CD4-positive, alpha-beta memory T cell (primary cell): ENCODE measurements around the gene TOB1. TPM values are rescaled to one million over a fixed set of nuclear protein-coding genes. Genes with fewer than 3 reads are reported as not detected.

Source experiments
- CTCF ChIA-PET: fragments of 350-600 bp; sonication (Branson Sonifier 250); formaldehyde crosslinking; loops from one replicate; lab custom pipeline; 2021; ENCODE audit warnings: inconsistent platforms; ENCODE audit not compliant: partially characterized antibody; lab: Charles Lee
- POLR2A ChIA-PET: fragments of 350-600 bp; sonication (Branson Sonifier 250); formaldehyde crosslinking; loops from one replicate; lab custom pipeline; 2021; ENCODE audit not compliant: partially characterized antibody; lab: Charles Lee
- DNase-seq, 5 donors: peaks; one replicate each; pipeline versions ENCODE4 v3.0.0 to v3.0.0-alpha.2; 2020 to 2022; ENCODE audit warnings: mixed read lengths in 1 of 5
- H3K27ac ChIP-seq: one replicate; pipeline ENCODE4 v1.7.0; 2013; ENCODE audit warnings: low read depth, low read length
- H3K27me3 ChIP-seq: 2 replicates; pipeline ENCODE4 v1.7.0; 2013; ENCODE audit warnings: mild to moderate bottlenecking, low read length, moderate library complexity; ENCODE audit not compliant: insufficient read depth
- H3K36me3 ChIP-seq: 2 replicates; pipeline ENCODE4 v1.7.0; 2013; ENCODE audit warnings: mild to moderate bottlenecking, low read length, moderate library complexity; ENCODE audit not compliant: insufficient read depth
- H3K4me1 ChIP-seq: 2 replicates; pipeline ENCODE4 v1.7.0; 2013; ENCODE audit warnings: mild to moderate bottlenecking, low read length, moderate library complexity; ENCODE audit not compliant: insufficient read depth
- H3K4me3 ChIP-seq, 2 donors: one replicate each; pipeline ENCODE4 v1.7.0; 2013; ENCODE audit warnings: low read length in 2 of 2, mild to moderate bottlenecking in 1 of 2
- H3K9me3 ChIP-seq, 2 donors: one replicate each; pipeline ENCODE4 v1.7.0; 2013; ENCODE audit warnings: low read length in 2 of 2, control low read depth in 1 of 2; ENCODE audit not compliant: control insufficient read depth in 1 of 2
- H3K27ac Mint-ChIP-seq, 7 donors: one replicate each; pipeline ENCODE4 v1.8.0; 2020 to 2021; ENCODE audit warnings: mixed read lengths in 7 of 7, mild to moderate bottlenecking in 6 of 7, inconsistent platforms in 3 of 7, moderate library complexity in 3 of 7
- H3K27me3 Mint-ChIP-seq, 2 donors: one replicate each; pipeline ENCODE4 v1.8.0; 2020 to 2021; ENCODE audit warnings: mixed read lengths in 2 of 2
- H3K36me3 Mint-ChIP-seq, 2 donors: one replicate each; pipeline ENCODE4 v1.8.0; 2020 to 2021; ENCODE audit warnings: mixed read lengths in 2 of 2, inconsistent platforms in 1 of 2, mild to moderate bottlenecking in 1 of 2
- H3K4me1 Mint-ChIP-seq, 4 donors: one replicate each; pipeline ENCODE4 v1.8.0; 2020 to 2021; ENCODE audit warnings: mixed read lengths in 4 of 4, mild to moderate bottlenecking in 1 of 4
- H3K4me3 Mint-ChIP-seq, 8 donors: one replicate each; pipeline ENCODE4 v1.8.0; 2020 to 2021; ENCODE audit warnings: mixed read lengths in 8 of 8, mild to moderate bottlenecking in 7 of 8, moderate library complexity in 6 of 8, inconsistent platforms in 3 of 8
- H3K9me3 Mint-ChIP-seq, 8 donors: one replicate each; pipeline ENCODE4 v1.8.0; 2020 to 2021; ENCODE audit warnings: mixed read lengths in 8 of 8, mild to moderate bottlenecking in 5 of 8, inconsistent platforms in 3 of 8, moderate library complexity in 1 of 8
- intact Hi-C: fragments of 100-400 bp; cut with micrococcal nuclease; formaldehyde crosslinking; loops from one replicate; pipeline ENCODE4 v1.15.1; 2023
- polyA plus RNA-seq, 2 donors: library from polyadenylated mRNA; unstranded; fragments of 300-500 nt; fragmentation: Illumina TruSeq; gene quantifications; one replicate each; pipeline ENCODE4 v1.2.3, GENCODE V29; 2021
- total RNA-seq, 2 experiments: library from RNA; stranded (reverse); gene quantifications; one replicate each; pipeline ENCODE4 v1.2.3, GENCODE V29; 2021

The TOB1 gene
- total RNA-seq (100 to 1,000 TPM in 1 of 2 experiments, 10 to 100 TPM in 1; 93.7 to 104 TPM), polyA plus RNA-seq (100 to 1,000 TPM in 1 of 2 donors, 10 to 100 TPM in 1; 74.3 to 102 TPM)

DNA sequence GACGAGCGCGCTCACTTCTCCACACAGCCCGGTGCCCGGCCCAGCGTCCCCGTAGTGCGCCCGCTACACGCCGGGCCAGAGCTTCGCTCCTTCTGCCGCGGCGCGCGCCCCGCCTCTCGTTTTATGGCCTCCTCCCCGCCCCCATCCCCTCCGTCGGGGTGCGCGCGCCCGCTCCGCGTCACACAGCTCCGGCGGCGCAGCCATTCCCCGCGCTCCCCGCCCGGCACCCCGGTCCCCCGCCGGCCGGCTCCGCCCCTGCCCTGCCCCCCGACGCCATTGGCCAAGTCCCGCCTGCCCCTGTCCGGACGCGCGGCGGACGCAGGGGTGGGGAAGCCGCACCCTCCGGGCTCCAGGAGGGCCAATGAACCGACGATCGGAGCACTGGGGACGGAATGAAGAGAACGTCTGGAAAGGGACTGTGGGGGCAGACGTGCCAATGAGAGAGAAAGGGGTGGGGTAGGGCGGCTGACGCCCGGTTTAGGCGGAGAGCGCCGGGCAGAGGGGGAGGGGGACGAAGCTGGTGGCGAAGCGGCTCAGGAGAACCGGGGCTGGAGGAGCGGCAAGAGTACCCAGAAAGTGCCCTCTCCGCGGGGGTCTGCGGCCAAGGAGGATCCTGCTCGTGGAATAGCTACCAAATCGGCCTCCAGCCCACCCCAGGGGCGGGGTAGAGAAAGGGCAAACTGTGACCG, at the start of gene TOB1:
Gene TOB1, minus strand, starts transcription at position 94 of the 689 bp plus-strand sequence. CDS start 2,337 bp downstream, outside the sequence.
- intact Hi-C loops = loop anchor here (2.0 to 5.0 kb wide), 4 partner anchors 20 to 394 kb away; partner anchors contain the start of genes MBTD1, NME1, SPAG9 and UTP18
- Mint-ChIP-seq H3K4me3 (peak within 1 kb of the TSS; percentile 97 to 100 (median 98)), H3K27me3 (no peaks in the 10 kb centered on the region), H3K4me1 (peaks cover 39 to 73% (median 52%) of the 10 kb centered on the region in 4 donors), H3K36me3 (peaks cover 21 to 39% of the 10 kb centered on the region in 2 donors), H3K27ac (peak within 1 kb of the TSS; percentile 96 to 100 (median 99)), H3K9me3 (peaks cover 0 to 2% (median 0%) of the 10 kb centered on the region in 8 donors)
- H3K36me3 ChIP-seq = peaks cover 12% of the 10 kb centered on the region
- POLR2A ChIA-PET = interaction anchor here (0.7 to 13.4 kb wide), 33 partner anchors 8 to 811 kb away, joined by 3 to 688 read pairs (median 7); partner anchors contain the start of genes ANKRD40, CACNA1G, ITGA3 and LRRC59
- peak; percentile 94 to 97 (median 95) for DNase-seq
- CTCF ChIA-PET = interaction anchor here (0.8 to 9.4 kb wide), 12 partner anchors 15 to 88 kb away, joined by 3 to 102 read pairs (median 8); no protein-coding TSS in a partner anchor
- H3K4me1 ChIP-seq = peaks cover 67% of the 10 kb centered on the region
- peak within 1 kb of the TSS; percentile 87 to 92 for H3K4me3 ChIP-seq
- H3K27ac ChIP-seq = peak within 1 kb of the TSS; percentile 97
- H3K9me3 ChIP-seq = no peaks in the 10 kb centered on the region
- H3K27me3 ChIP-seq = no peaks in the 10 kb centered on the region

DNA sequence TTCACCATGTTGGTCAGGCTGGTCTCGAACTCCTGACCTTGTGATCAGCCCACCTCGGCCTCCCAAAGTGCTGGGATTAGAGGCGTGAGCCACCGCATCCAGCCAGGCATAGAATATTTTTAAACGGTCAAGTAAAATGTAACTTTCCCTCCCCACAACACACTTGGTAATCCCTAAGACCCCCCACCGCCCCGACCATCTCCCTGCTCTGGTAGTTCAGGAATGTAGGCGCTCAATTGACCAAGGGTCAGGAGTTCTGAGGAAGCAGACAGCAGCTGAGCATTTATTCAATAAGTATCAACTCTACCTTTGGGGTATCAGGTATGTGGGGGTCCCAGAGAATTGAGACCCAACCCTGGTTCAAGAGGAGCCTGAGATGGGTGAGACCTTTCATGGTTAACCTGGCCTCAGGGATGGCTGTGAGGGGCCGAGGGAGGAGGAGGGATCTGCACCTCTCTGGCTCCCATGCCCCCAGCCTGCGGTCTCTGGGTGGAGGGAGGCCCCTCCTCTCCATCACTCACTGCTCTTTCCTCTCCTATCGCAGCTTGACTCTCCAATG, 48.4 kb upstream of the TOB1 start:
- Mint-ChIP-seq H3K36me3 (no peaks in the 10 kb centered on the region), H3K9me3 (no peaks in the 10 kb centered on the region), H3K4me1 (peaks cover 31 to 77% (median 53%) of the 10 kb centered on the region in 4 donors), H3K27me3 (no peaks in the 10 kb centered on the region), H3K4me3 (no peak overlapping the region), H3K27ac (peak overlapping the region in 5 of 7 donors; percentile 4 to 56 (median 47))
- H3K27ac ChIP-seq = no peak overlapping the region
- H3K27me3 ChIP-seq = no peaks in the 10 kb centered on the region
- intact Hi-C loops = no loop called here
- no peak overlapping the region for H3K4me3 ChIP-seq
- H3K9me3 ChIP-seq = no peaks in the 10 kb centered on the region
- H3K36me3 ChIP-seq = no peaks in the 10 kb centered on the region
- POLR2A ChIA-PET = interaction anchor here (1.2 to 33.8 kb wide), 2 partner anchors 16 to 52 kb away, joined by 4 to 688 read pairs; partner anchors contain the start of gene TOB1
- DNase-seq = no peak
- peaks cover 70% of the 10 kb centered on the region for H3K4me1 ChIP-seq
- CTCF ChIA-PET = interaction anchor here (1.3 kb wide), 1 partner anchor 42 kb away, joined by 3 read pairs; no protein-coding TSS in a partner anchor

DNA sequence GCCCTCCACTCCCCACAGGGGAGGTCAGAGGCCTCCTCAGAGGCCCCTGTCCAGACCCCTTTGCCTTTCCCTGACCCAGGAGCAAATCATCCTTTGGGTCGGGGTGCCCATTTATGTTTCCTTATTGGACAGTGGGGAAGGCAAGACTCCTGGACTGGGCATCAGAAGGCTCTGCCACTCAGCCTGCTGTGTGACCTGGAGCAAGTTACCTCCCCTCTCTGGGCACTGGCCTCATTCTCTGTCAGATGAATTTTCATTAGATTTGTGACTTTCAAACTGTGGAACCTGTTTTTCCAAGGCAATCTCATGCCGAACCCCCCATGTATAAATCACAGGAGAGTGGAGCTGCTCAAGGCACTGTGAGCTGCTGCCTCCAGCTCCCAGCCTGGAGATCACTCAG, 47.0 kb upstream of the TOB1 start:
- H3K9me3 Mint-ChIP-seq = no peaks in the 10 kb centered on the region
- POLR2A ChIA-PET = interaction anchor here (1.2 to 33.8 kb wide), 2 partner anchors 18 to 51 kb away, joined by 4 to 688 read pairs; partner anchors contain the start of gene TOB1

DNA sequence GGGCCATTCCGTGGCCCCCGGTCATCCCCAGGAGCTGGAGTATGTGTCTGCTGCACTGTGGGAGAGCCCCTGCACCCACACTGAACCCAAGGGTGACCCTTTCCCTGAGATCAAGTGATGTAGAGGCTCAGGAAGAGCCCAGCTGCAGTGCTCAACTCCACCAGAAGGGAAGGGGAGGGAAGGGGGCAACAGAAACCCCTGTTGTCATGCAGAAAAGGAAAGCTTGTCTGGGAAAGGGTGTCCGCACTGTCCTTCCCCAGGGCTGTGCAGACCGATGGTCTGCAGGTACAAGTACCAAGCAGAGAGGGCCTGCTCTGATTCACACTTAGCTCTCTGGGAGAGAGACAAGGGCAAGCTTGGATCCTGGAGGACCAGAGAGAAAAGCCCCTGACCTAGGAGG, 45.7 kb upstream of the TOB1 start:
- intact Hi-C loops = loop anchor here (2.0 kb wide), 1 partner anchor 19 kb away; no protein-coding TSS in a partner anchor
- Histone ChIP-seq H3K27me3 (no peaks in the 10 kb centered on the region), H3K27ac (peak overlapping the region; percentile 14), H3K9me3 (no peaks in the 10 kb centered on the region), H3K36me3 (no peaks in the 10 kb centered on the region), H3K4me3 (no peak overlapping the region), H3K4me1 (peaks cover 66% of the 10 kb centered on the region)
- Mint-ChIP-seq H3K27me3 (no peaks in the 10 kb centered on the region), H3K27ac (peak overlapping the region in 5 of 7 donors; percentile 78 to 99 (median 97)), H3K9me3 (no peaks in the 10 kb centered on the region), H3K4me3 (no peak overlapping the region), H3K36me3 (no peaks in the 10 kb centered on the region), H3K4me1 (peaks cover 38 to 81% (median 55%) of the 10 kb centered on the region in 4 donors)
- CTCF ChIA-PET = interaction anchor here (1.6 to 2.4 kb wide), 5 partner anchors 32 to 60 kb away, joined by 6 to 13 read pairs (median 8); partner anchors contain the start of gene TOB1
- POLR2A ChIA-PET = interaction anchor here (0.6 to 33.8 kb wide), 7 partner anchors 9 to 60 kb away, joined by 3 to 688 read pairs (median 4); partner anchors contain the start of gene TOB1
- DNase-seq = no peak

More for the DNA sequence above, 47.0 kb upstream of the TOB1 start:
- intact Hi-C loops = no loop called here
- Mint-ChIP-seq H3K4me3 (no peak overlapping the region), H3K27ac (peak overlapping the region in 6 of 7 donors; percentile 37 to 86 (median 60)), H3K4me1 (peaks cover 32 to 77% (median 53%) of the 10 kb centered on the region in 4 donors), H3K36me3 (no peaks in the 10 kb centered on the region), H3K27me3 (no peaks in the 10 kb centered on the region)
- H3K4me1 ChIP-seq = peaks cover 70% of the 10 kb centered on the region
- H3K9me3 ChIP-seq = no peaks in the 10 kb centered on the region
- no peaks in the 10 kb centered on the region for H3K27me3 ChIP-seq
- no peak for DNase-seq
- CTCF ChIA-PET = interaction anchor here (1.8 to 2.4 kb wide), 2 partner anchors 49 to 61 kb away, joined by 6 to 12 read pairs; no protein-coding TSS in a partner anchor
- H3K27ac ChIP-seq = no peak overlapping the region
- H3K36me3 ChIP-seq = no peaks in the 10 kb centered on the region
- H3K4me3 ChIP-seq = no peak overlapping the region

GRCh38 chr17:50911450-50911849, 45.3 kb upstream of the TOB1 start:
- H3K4me3 Mint-ChIP-seq = peak overlapping the region in 1 of 8 donors; percentile 22
- Histone ChIP-seq H3K36me3 (no peaks in the 10 kb centered on the region), H3K4me3 (no peak overlapping the region), H3K27ac (peak overlapping the region; percentile 84), H3K9me3 (no peaks in the 10 kb centered on the region), H3K27me3 (no peaks in the 10 kb centered on the region), H3K4me1 (peaks cover 64% of the 10 kb centered on the region)
- intact Hi-C loops = loop anchor here (2.0 kb wide), 1 partner anchor 19 kb away; no protein-coding TSS in a partner anchor
- no peaks in the 10 kb centered on the region for H3K36me3 Mint-ChIP-seq
- ChIA-PET POLR2A (interaction anchor here (0.9 to 33.8 kb wide), 7 partner anchors 9 to 59 kb away, joined by 3 to 688 read pairs (median 4); partner anchors contain the start of gene TOB1), CTCF (interaction anchor here (1.6 to 2.4 kb wide), 5 partner anchors 33 to 59 kb away, joined by 6 to 13 read pairs (median 8); partner anchors contain the start of gene TOB1)
- no peak for DNase-seq
- H3K4me1 Mint-ChIP-seq = peaks cover 38 to 77% (median 52%) of the 10 kb centered on the region in 4 donors
- H3K9me3 Mint-ChIP-seq = no peaks in the 10 kb centered on the region
- no peaks in the 10 kb centered on the region for H3K27me3 Mint-ChIP-seq
- peak overlapping the region; percentile 96 to 99 (median 99) for H3K27ac Mint-ChIP-seq

DNA sequence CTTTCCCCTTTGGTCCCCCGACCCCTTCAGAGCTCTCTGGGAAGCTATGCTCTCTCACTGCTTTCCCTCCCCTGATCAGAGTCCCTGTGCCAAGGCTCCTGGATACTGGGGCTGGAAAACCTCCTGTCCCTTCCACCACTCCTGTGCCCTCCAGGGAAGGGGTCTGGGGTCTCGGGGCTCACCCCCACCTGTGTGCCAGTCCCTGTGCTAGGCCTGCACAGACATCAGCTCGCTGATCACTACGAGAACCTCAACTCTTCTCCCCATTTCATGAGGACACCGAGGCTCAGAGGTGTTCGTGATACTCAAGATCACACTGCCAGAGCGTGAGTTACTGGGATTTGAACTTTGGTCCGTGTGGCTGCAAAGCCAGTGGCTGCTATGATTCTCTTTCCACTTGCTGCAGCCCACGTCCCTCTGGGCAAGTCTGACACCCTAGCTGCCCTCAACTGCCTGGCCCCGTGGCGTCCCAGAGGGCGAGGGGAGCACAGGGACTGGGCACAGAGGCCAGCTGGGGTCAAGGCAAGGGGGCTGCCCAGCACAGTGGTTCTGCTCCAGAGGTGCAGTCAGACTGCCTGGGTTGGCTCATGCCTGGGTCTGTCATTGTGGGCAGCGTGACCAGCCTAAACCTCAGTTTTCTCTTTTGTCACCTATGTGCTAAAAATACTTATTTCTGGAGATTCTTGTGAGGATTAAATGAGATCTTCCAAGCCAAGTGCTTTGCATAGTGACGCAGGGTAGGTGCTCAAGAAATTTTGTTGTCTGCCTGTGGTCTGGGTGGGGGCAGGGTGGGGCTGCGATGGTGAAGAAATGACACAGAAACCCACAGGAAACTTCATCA, 43.8 kb upstream of the TOB1 start:
- Histone ChIP-seq H3K27ac (peak overlapping the region; percentile 84), H3K4me1 (peaks cover 75% of the 10 kb centered on the region), H3K9me3 (no peaks in the 10 kb centered on the region), H3K27me3 (no peaks in the 10 kb centered on the region), H3K36me3 (no peaks in the 10 kb centered on the region), H3K4me3 (peak overlapping the region in 1 of 2 donors; percentile 30)
- ChIA-PET POLR2A (interaction anchor here (0.6 to 33.8 kb wide), 16 partner anchors 8 to 244 kb away, joined by 3 to 688 read pairs (median 6); partner anchors contain the start of genes NME1 and TOB1), CTCF (interaction anchor here (0.8 to 2.6 kb wide), 13 partner anchors 9 to 57 kb away, joined by 3 to 14 read pairs (median 5); partner anchors contain the start of gene TOB1)
- H3K27me3 Mint-ChIP-seq = no peaks in the 10 kb centered on the region
- H3K27ac Mint-ChIP-seq = peak overlapping the region; percentile 96 to 99 (median 99)
- intact Hi-C loops = loop anchor here (1.0 to 5.0 kb wide), 4 partner anchors 9 to 45 kb away; no protein-coding TSS in a partner anchor
- peak overlapping the region in 7 of 8 donors; percentile 46 to 89 (median 73) for H3K4me3 Mint-ChIP-seq
- DNase-seq = peak in 4 of 5 donors; percentile 76 to 93 (median 82)
- H3K4me1 Mint-ChIP-seq = peaks cover 37 to 73% (median 54%) of the 10 kb centered on the region in 4 donors
- no peaks in the 10 kb centered on the region for H3K36me3 Mint-ChIP-seq
- H3K9me3 Mint-ChIP-seq = no peaks in the 10 kb centered on the region
